K562 (cell line): ENCODE data around the gene TAF5L.

Source experiments
- ELK1 ChIP-seq: sonication (generic); formaldehyde crosslinking; IDR thresholded peaks from 2 replicates; pipeline ENCODE4 v1.8.1; 2022; ENCODE audit warnings: missing genetic modification reagents
- ZHX1 ChIP-seq: fragments of 150-350 bp; conservative IDR thresholded peaks from 2 replicates; pipeline ENCODE4 v1.6.1; 2014; ENCODE audit warnings: low read length

GRCh38 chr1:229653420-229653819, 27.5 kb upstream of the TAF5L start:
- TF ChIP-seq ZHX1: no peak
- TF ChIP-seq ELK1 (CRISPR knock-in tag): no peak
